HEK293 (cell line): ENCODE measurements around the gene HDAC2.

ENCODE experiments used
- ATF2 ChIP-seq: fragments of 450-650 bp; formaldehyde crosslinking; IDR thresholded peaks from 2 replicates; pipeline ENCODE4 v1.5.1; 2016; ENCODE audit warnings: missing biosample characterization, missing genetic modification characterization, low read depth
- CTCF ChIP-seq: fragments of 450-650 bp; formaldehyde crosslinking; IDR thresholded peaks from 2 replicates; pipeline ENCODE4 v1.5.1; 2016; ENCODE audit warnings: missing biosample characterization, missing genetic modification characterization
- ZBTB11 ChIP-seq: fragments of 450-650 bp; formaldehyde crosslinking; conservative IDR thresholded peaks from 2 replicates; pipeline ENCODE4 v1.5.1; 2016; ENCODE audit warnings: low read depth, missing biosample characterization, missing genetic modification characterization
- ZEB2 ChIP-seq: fragments of 450-650 bp; formaldehyde crosslinking; IDR thresholded peaks from 2 replicates; pipeline ENCODE4 v1.5.1; 2016; ENCODE audit warnings: missing biosample characterization, missing genetic modification characterization
- ZNF174 ChIP-seq: fragments of 450-650 bp; formaldehyde crosslinking; IDR thresholded peaks from 2 replicates; pipeline ENCODE4 v1.5.0; 2017; ENCODE audit warnings: missing biosample characterization, mild to moderate bottlenecking, missing genetic modification characterization
- ZNF501 ChIP-seq: fragments of 450-650 bp; formaldehyde crosslinking; IDR thresholded peaks from 2 replicates; pipeline ENCODE4 v1.5.1; 2016; ENCODE audit warnings: missing biosample characterization, missing genetic modification characterization
- ZNF792 ChIP-seq: fragments of 450-650 bp; formaldehyde crosslinking; IDR thresholded peaks from 2 replicates; pipeline ENCODE4 v1.5.1; 2016; ENCODE audit warnings: missing biosample characterization, missing genetic modification characterization

- no peak for TF ChIP-seq ZEB2 (tag by site-specific recombination)
- no peak for TF ChIP-seq CTCF (tag by site-specific recombination)
- no peak for TF ChIP-seq ZNF174 (tag by site-specific recombination)
- TF ChIP-seq ZNF501, result no peak
- TF ChIP-seq ZBTB11 (tag by site-specific recombination), result no peak
- no peak for TF ChIP-seq ATF2 (tag by site-specific recombination)
- no peak for TF ChIP-seq ZNF792 (tag by site-specific recombination)
Measured at GRCh38 chr6:113888493-113888892, 82.5 kb downstream of the HDAC2 start.
